Uterus (tissue), 2 donors: ENCODE data around the gene ZNF827.

Source experiments
- CTCF ChIP-seq, 4 experiments: fragments of 200-600 bp in 2 of 4; fragments of 450-650 bp in 2 of 4; sonication (generic) in 2 of 4; IDR thresholded peaks; one replicate each; pipeline ENCODE4 v1.5.1; 2016 to 2019; ENCODE audit warnings: antibody characterized with exemption in 4 of 4, mild to moderate bottlenecking in 2 of 4, moderate library complexity in 1 of 4
- POLR2A ChIP-seq, 2 donors: fragments of 450-650 bp; IDR thresholded peaks; one replicate each; pipeline ENCODE4 v1.6.1; 2016; ENCODE audit warnings: antibody characterized with exemption in 2 of 2, mild to moderate bottlenecking in 1 of 2, moderate library complexity in 1 of 2

- TF ChIP-seq POLR2A (IDR thresholded peaks at IDR 0.05): no peak
- TF ChIP-seq CTCF (IDR thresholded peaks at IDR 0.05): no peak
Measured at GRCh38 chr4:145842224-145842887, 96.3 kb downstream of the ZNF827 start.
